Right forelimb (tissue), 1 donor: ENCODE measurements around the gene ALKAL2.

Source experiments
- DNase-seq: peaks from one replicate; pipeline ENCODE4 v3.0.0-alpha.2; 2018

Gene ALKAL2

DNA sequence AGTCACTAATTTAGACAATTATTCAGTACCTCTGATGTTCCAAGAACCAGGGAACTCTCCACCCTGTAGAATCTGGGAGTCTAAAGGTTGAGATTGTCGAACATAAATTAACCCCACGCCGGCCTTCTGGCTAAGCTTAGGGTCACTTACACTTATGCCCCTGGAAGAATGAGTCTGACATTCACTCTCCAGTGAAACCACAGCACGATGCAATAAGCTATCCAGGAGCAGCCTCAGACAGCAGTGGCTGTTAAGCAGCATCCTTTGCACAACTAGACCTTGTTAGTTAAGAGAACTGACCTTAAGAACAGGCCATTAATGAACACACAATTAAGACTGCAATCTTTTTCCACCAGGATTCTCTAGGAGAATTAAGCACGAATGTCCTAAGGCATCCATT lies 49.0 kb downstream of the ALKAL2 start:
- no peak for DNase-seq

DNA sequence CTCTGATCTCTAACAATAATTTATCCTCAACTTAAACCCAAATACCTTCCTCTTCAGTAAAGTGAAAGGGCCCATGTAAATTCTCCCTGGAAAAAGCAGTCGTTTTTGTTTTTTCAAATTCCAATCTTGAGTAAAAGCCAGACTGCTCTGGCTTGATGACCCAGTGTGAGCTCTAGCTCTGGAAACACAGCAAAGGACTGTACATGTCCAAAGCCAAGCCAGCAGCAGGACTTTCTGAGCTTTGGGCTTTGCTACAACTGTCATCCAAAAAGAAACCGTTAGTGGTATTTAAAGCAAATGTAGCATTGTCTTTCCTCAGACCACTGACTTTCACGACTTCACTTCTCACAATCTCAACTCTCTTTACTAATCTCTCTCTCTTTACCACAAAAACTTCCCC lies 49.5 kb downstream of the ALKAL2 start:
- DNase-seq: no peak

DNA sequence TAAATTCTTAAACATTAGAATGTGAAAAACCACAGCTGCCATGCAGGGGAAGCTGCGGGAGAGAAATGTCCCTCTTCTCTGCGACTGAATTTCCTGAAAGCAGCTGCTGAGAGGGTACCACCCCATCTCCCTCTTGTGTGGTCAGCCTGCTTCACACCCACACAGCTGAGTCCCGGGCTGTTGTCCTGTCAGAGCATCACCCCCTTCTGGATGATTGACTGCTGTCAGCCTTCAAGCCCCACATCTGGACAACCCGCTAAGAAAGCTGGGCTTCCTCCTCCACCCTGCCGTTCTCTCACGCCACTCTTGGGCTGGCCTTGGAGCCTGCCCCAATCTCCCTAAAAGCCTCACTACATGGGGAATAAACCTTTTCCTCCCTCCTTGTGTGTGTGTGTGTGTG lies 50.0 kb downstream of the ALKAL2 start:
- DNase-seq: no peak

DNA sequence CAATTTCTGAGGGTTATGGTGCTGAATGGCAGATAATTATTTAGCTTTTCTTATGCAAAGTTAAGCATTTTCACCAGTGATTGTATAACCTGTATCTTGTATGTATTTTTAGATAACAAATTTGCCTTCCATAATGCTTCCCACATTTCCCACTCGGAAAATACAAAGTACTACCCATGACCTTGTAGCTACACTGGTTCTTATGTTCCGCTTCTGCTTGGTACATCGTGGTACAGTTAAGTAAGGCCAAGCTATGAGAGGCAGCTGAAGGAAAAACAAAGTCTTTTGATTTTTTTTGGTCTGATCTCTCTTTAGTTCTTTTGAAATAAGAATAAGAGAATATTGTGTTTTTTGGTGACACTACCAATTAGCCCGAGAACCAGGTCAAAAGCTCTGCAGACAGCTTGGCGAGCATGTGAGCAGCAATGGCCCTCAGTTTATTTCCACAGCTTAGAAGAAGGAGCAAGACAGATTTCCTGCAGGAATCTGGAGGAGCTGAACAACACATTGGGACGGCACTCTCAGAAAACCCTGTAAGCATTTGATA lies 50.8 kb downstream of the ALKAL2 start:
- DNase-seq: no peak

DNA sequence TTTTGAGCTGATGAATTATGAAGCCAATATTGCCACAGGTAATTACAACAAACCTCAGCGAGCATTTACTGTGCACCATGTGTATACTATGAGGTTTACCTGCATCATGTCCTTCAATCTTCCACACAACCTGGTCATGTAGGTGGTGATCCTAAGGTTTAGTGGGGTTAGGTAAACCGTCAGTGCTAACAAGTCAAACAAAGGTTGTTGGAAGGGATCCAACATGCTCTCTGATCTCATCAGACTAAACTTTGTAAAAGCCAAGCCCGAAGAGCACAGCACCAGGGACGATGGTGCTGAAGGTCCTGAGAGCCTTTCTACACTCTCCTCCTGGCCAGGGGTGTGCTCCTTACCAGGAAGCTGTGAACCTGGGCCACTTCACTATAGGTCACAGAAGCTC lies 53.5 kb downstream of the ALKAL2 start:
- no peak for DNase-seq

DNA sequence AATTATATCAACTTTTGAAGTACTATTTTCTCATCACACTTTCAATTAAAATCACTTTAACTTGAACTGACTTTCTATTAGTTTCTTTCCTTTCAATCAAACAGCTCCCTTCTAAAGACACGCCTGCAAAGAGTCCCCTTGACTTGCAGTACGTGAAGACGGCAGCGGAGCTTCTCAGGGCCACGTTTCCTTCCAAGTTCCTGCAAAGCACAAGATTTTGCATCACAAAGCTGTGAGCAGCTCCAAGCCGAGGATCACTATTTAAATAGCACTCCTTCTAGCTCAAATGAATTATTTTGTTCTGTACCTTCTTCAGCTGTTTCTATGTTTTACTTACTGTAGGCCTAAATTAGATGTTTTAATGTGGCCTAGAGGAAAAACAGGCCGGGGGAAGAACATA lies 54.9 kb downstream of the ALKAL2 start:
- no peak for DNase-seq

DNA sequence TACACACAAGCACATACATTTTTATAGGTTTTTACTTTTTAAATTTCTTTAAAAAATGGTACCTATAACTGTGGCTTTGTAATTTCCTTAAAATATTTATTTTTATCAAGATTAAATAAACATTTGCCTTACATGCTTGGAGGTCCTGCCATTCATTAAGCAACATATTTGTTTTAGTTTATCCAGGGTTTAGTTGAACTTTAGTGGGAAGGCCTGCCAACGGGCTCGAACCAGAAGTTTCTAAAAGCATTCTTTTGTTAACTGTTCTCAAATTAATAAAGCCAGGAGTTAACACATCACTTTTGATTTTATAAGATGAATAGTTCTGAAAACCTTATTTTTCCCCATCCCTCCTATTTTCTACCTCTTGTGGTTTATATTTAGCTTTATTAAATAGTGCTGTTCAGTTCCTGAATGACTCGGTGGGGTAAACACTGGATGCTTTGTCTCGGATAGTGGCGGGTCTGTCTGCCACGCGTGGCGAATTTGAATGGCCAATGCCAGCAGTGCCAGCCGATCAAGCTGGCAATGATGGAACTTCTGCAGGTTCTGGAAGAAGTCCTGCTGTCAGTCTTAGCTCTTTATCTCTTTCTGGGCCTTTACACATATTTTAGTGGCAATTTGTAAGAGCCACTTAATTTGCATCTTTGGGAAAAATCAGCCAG lies 56.2 kb downstream of the ALKAL2 start:
- DNase-seq: no peak
